ENCODE results near the gene UBAP2L.
A peak's percentile ranks its signal among the peaks of the same experiment; 100 is the strongest.

UBAP2L gene

DNA sequence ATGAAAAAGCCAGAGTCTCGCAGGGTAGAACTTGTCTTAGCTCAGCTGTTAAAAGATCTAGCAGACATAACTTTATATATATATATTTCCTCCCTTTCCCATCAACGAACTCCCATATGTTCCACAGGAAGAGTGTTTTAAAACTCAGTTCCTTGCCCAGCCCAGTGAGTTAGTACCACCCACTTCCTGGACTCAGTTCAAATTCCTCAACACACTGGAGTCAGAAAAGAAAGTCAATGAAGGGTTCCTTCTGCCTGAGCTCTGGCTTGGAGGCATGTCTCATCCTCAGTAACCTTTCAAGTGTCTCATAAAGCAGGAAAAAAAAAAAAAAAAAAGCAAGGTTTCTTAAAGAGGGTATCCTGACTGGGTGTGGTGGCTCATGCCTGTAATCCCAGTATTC lies 44.4 kb upstream of the UBAP2L start:
- TF ChIP-seq ISL1 (CRISPR knock-in tag; IDR thresholded peaks at IDR 0.05): no peak
- no peak for TF ChIP-seq TOX (CRISPR knock-in tag; IDR thresholded peaks at IDR 0.05; ENCODE audit: borderline replicate concordance)
- TF ChIP-seq, protein P1, sequence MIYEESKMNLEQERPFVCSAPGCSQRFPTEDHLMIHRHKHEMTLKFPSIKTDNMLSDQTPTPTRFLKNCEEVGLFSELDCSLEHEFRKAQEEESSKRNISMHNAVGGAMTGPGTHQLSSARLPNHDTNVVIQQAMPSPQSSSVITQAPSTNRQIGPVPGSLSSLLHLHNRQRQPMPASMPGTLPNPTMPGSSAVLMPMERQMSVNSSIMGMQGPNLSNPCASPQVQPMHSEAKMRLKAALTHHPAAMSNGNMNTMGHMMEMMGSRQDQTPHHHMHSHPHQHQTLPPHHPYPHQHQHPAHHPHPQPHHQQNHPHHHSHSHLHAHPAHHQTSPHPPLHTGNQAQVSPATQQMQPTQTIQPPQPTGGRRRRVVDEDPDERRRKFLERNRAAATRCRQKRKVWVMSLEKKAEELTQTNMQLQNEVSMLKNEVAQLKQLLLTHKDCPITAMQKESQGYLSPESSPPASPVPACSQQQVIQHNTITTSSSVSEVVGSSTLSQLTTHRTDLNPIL (CRISPR knock-in tag; IDR thresholded peaks at IDR 0.05; ENCODE audit: low read depth): no peak
- no peak for TF ChIP-seq OSR1 (CRISPR knock-in tag; IDR thresholded peaks at IDR 0.05)
- TF ChIP-seq ZFP3 (CRISPR knock-in tag; IDR thresholded peaks at IDR 0.05): no peak
- TF ChIP-seq, protein P2, sequence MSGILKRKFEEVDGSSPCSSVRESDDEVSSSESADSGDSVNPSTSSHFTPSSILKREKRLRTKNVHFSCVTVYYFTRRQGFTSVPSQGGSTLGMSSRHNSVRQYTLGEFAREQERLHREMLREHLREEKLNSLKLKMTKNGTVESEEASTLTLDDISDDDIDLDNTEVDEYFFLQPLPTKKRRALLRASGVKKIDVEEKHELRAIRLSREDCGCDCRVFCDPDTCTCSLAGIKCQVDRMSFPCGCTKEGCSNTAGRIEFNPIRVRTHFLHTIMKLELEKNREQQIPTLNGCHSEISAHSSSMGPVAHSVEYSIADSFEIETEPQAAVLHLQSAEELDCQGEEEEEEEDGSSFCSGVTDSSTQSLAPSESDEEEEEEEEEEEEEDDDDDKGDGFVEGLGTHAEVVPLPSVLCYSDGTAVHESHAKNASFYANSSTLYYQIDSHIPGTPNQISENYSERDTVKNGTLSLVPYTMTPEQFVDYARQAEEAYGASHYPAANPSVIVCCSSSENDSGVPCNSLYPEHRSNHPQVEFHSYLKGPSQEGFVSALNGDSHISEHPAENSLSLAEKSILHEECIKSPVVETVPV (CRISPR knock-in tag; IDR thresholded peaks at IDR 0.05): no peak
- TF ChIP-seq, protein P3, sequence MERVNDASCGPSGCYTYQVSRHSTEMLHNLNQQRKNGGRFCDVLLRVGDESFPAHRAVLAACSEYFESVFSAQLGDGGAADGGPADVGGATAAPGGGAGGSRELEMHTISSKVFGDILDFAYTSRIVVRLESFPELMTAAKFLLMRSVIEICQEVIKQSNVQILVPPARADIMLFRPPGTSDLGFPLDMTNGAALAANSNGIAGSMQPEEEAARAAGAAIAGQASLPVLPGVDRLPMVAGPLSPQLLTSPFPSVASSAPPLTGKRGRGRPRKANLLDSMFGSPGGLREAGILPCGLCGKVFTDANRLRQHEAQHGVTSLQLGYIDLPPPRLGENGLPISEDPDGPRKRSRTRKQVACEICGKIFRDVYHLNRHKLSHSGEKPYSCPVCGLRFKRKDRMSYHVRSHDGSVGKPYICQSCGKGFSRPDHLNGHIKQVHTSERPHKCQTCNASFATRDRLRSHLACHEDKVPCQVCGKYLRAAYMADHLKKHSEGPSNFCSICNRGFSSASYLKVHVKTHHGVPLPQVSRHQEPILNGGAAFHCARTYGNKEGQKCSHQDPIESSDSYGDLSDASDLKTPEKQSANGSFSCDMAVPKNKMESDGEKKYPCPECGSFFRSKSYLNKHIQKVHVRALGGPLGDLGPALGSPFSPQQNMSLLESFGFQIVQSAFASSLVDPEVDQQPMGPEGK (CRISPR knock-in tag; IDR thresholded peaks at IDR 0.05; ENCODE audit: borderline replicate concordance): no peak
- TF ChIP-seq RARB (CRISPR knock-in tag; IDR thresholded peaks at IDR 0.05): no peak
- no peak for TF ChIP-seq ZNF8 (CRISPR knock-in tag; IDR thresholded peaks at IDR 0.05)
- TF ChIP-seq, protein P4, sequence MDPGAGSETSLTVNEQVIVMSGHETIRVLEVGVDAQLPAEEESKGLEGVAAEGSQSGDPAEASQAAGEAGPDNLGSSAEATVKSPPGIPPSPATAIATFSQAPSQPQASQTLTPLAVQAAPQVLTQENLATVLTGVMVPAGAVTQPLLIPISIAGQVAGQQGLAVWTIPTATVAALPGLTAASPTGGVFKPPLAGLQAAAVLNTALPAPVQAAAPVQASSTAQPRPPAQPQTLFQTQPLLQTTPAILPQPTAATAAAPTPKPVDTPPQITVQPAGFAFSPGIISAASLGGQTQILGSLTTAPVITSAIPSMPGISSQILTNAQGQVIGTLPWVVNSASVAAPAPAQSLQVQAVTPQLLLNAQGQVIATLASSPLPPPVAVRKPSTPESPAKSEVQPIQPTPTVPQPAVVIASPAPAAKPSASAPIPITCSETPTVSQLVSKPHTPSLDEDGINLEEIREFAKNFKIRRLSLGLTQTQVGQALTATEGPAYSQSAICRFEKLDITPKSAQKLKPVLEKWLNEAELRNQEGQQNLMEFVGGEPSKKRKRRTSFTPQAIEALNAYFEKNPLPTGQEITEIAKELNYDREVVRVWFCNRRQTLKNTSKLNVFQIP (CRISPR knock-in tag; IDR thresholded peaks at IDR 0.05; ENCODE audit: borderline replicate concordance, low read depth): no peak
- no peak for TF ChIP-seq CSDC2 (CRISPR knock-in tag; IDR thresholded peaks at IDR 0.05)

DNA sequence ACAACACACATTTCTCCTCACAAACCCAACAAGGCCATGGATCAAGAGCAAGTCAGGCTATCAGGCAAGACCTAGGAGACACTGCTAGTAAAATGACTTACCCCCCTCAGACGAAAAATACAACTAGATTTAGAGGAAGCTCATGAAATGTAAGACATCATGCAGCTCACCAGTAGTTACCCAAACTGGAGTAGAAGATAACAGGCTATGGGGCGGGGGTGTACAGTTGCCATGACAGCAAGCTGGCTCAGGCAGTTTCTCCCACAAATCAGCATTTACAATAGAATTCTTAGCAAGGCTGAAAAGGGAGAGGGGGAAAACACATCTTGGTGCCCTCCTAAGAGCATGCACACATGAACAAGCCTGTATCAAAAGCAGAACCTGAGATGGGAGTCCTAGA lies 42.7 kb upstream of the UBAP2L start:
- no peak for ATAC-seq
- TF ChIP-seq ARNTL (CRISPR knock-in tag; IDR thresholded peaks at IDR 0.05; ENCODE audit: borderline replicate concordance, low read depth) (no peak), GLIS3 (CRISPR knock-in tag; IDR thresholded peaks at IDR 0.05) (no peak), PPARA (CRISPR knock-in tag; IDR thresholded peaks at IDR 0.05; ENCODE audit: borderline replicate concordance) (no peak), RARB (CRISPR knock-in tag; IDR thresholded peaks at IDR 0.05) (no peak), ZFP3 (CRISPR knock-in tag; IDR thresholded peaks at IDR 0.05) (no peak), ISL1 (CRISPR knock-in tag; IDR thresholded peaks at IDR 0.05) (no peak), TOX (CRISPR knock-in tag; IDR thresholded peaks at IDR 0.05; ENCODE audit: borderline replicate concordance) (no peak), ZNF8 (CRISPR knock-in tag; IDR thresholded peaks at IDR 0.05) (no peak), ZNF565 (CRISPR knock-in tag; conservative IDR thresholded peaks at IDR 0.05; ENCODE audit: low read depth) (no peak), SNAI2 (CRISPR knock-in tag; IDR thresholded peaks at IDR 0.05) (no peak), TCF4 (CRISPR knock-in tag; IDR thresholded peaks at IDR 0.05; ENCODE audit: borderline replicate concordance) (no peak), ZFP30 (CRISPR knock-in tag; IDR thresholded peaks at IDR 0.05) (no peak), BACH2 (CRISPR knock-in tag; IDR thresholded peaks at IDR 0.05; ENCODE audit: borderline replicate concordance) (no peak), ZC3H10 (CRISPR knock-in tag; IDR thresholded peaks at IDR 0.05) (no peak)
- TF ChIP-seq, protein P4 (CRISPR knock-in tag; IDR thresholded peaks at IDR 0.05; ENCODE audit: borderline replicate concordance, low read depth): no peak
- TF ChIP-seq, protein P2 (CRISPR knock-in tag; IDR thresholded peaks at IDR 0.05): no peak
- TF ChIP-seq, protein P1 (CRISPR knock-in tag; IDR thresholded peaks at IDR 0.05; ENCODE audit: low read depth): no peak

More for the DNA sequence above, 44.4 kb upstream of the UBAP2L start:
- ATAC-seq: peak; percentile 77
